H7 (cell line): ENCODE results near the gene GALNT9. TPM values are rescaled to one million over a fixed set of nuclear protein-coding genes. Genes with fewer than 3 reads are reported as not detected.

Experiments
- DNase-seq: peaks from one replicate; pipeline ENCODE4 v3.0.0; 2012
- H3K27me3 ChIP-seq: 2 replicates; pipeline ENCODE4 v1.6.0; 2011; ENCODE audit warnings: mild to moderate bottlenecking, low read length; ENCODE audit not compliant: control insufficient read depth, insufficient read depth
- H3K36me3 ChIP-seq: replicated peaks from 2 replicates; pipeline ENCODE4 v1.5.1; 2011; ENCODE audit warnings: low read length; ENCODE audit not compliant: control insufficient read depth, insufficient read depth
- H3K4me3 ChIP-seq: 2 replicates; pipeline ENCODE4 v1.5.1; 2011; ENCODE audit warnings: low read depth, mild to moderate bottlenecking, control low read depth, low read length, moderate library complexity; ENCODE audit not compliant: insufficient read depth
- total RNA-seq: library from RNA; depleted of rRNA; stranded (reverse); fragments of >200 nt; shearing (Covaris generic); gene quantifications from 2 replicates; pipeline ENCODE4 v1.2.3, GENCODE V29; 2014

GALNT9 gene
- total RNA-seq, 1 experiment from 2014 or later = 0.45 TPM

GRCh38 chr12:132174839-132175490, 154.4 kb downstream of the GALNT9 start:
- Histone ChIP-seq H3K36me3 (no peaks in the 10 kb centered on the region), H3K4me3 (no peak overlapping the region), H3K27me3 (peaks cover 1% of the 10 kb centered on the region; the same call in 1 of the 2 replicates)

GRCh38 chr12:132174015-132174838, 155.2 kb downstream of the GALNT9 start:
- no peak overlapping the region for H3K4me3 ChIP-seq
- no peak for DNase-seq
- peaks cover 1% of the 10 kb centered on the region; the same call in 1 of the 2 replicates for H3K27me3 ChIP-seq
- no peaks in the 10 kb centered on the region for H3K36me3 ChIP-seq

More at GRCh38 chr12:132174839-132175490, 154.4 kb downstream of the GALNT9 start:
- DNase-seq = no peak

- H3K27me3 ChIP-seq = peaks cover 1% of the 10 kb centered on the region; the same call in 1 of the 2 replicates
- DNase-seq = no peak
- no peaks in the 10 kb centered on the region for H3K36me3 ChIP-seq
- no peak overlapping the region for H3K4me3 ChIP-seq
Measured at GRCh38 chr12:132173135-132174014, 156.0 kb downstream of the GALNT9 start.

- DNase-seq = no peak
- Histone ChIP-seq H3K4me3 (no peak overlapping the region), H3K36me3 (no peaks in the 10 kb centered on the region), H3K27me3 (peaks cover 1% of the 10 kb centered on the region; the same call in 1 of the 2 replicates)
Measured at GRCh38 chr12:132172619-132173018, 156.8 kb downstream of the GALNT9 start.

DNA sequence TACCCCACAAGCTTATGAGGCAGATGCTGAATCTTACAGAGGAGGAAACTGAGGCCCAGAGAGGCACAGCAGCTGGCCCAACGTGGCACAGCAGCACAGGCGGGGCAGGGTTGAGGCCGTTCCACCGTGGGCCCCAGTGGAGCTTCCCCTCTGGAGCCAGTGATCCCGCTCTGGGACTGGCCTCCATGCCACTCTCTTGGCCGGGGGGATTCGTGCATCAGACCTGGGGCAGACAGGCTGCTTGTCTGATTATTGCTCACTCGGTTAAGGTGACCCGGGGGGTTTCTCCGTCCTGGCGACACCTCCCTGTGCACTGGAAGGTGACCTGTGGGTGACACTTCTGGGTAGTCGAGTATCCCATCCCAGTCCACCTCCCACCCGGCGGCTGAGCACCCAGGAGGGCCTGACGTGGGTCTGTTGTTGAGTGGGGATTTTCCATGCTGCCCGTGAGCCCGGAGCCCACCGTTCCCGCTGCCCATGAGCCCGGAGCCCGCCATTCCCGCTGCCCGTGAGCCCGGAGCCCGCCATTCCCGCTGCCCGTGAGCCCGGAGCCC, 157.3 kb downstream of the GALNT9 start:
- H3K27me3 ChIP-seq = peaks cover 1% of the 10 kb centered on the region; the same call in 1 of the 2 replicates
- no peak overlapping the region for H3K4me3 ChIP-seq
- DNase-seq = no peak
- H3K36me3 ChIP-seq = no peaks in the 10 kb centered on the region

DNA sequence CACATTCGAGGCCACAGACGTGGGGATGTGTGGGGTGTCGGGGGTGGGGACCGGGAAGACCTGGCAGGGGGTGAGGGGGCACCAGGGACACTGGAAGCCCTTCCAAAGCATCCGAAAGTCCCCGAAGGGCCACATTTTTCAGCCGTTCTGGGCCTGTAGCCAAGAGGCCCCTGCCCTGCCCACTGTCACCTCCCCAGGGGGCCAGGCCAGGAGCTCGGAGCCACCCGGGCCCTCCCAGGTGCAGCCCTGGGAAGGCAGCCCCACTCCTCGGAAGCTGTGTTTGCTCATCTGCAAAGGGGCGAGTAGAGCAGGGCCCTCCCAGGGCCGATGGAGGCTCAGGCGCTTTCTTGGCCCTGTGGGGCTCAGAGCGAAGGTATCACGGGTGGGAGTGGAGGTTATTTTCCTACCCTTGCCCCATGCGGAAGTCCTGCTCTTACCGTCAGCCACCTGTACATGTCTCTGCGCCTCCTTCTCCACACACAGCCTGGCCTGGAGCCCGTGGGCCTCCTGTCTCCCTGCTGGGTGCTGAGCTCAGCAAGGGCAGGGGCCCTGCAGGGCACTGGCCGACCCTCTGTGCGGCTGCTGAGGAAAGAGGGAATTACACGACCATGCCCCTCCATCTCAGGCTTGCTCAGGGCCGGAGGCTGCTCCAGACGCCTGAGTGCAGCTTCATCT, 158.0 kb downstream of the GALNT9 start:
- peaks cover 1% of the 10 kb centered on the region; the same call in 1 of the 2 replicates for H3K27me3 ChIP-seq
- H3K4me3 ChIP-seq = no peak overlapping the region
- H3K36me3 ChIP-seq = no peaks in the 10 kb centered on the region
- no peak for DNase-seq

DNA sequence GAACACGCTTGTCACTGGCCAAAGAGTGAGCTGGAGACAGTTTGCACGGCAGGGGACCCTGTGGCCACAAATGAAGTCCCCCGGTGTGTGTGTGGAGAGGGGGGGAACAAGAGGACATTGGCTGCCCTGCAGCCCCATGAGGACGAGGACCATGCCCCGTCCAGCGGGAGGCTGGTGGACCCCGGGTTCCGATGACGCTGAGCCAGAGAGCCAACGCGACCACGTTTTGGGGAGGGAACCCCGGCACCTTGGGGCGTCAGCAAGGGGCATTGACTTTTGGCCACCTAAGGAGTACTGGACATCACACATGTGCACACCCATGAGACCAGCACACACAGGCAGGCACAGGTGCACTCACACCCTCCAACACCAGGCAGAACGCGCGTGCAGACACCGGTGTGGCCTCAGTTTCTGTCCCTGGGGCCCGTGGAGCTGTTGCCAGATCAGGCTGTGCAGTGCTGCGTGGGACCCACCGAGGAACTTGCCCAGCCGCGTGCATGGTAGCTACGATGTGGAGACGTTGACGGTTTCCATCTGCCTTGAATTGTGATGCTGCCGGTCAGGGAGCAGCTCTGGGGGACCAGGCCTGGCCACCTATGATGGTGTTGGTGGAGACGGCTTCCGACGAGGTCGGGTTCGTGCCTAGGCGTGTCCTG, 158.6 kb downstream of the GALNT9 start:
- no peak for DNase-seq
- peaks cover 1% of the 10 kb centered on the region; the same call in 1 of the 2 replicates for H3K27me3 ChIP-seq
- no peaks in the 10 kb centered on the region for H3K36me3 ChIP-seq
- H3K4me3 ChIP-seq = no peak overlapping the region

- H3K36me3 ChIP-seq = no peaks in the 10 kb centered on the region
- peaks cover 1% of the 10 kb centered on the region; the same call in 1 of the 2 replicates for H3K27me3 ChIP-seq
- no peak for DNase-seq
- H3K4me3 ChIP-seq = no peak overlapping the region
Measured at GRCh38 chr12:132170094-132170636, 159.2 kb downstream of the GALNT9 start.

GRCh38 chr12:132169376-132169775, 160.0 kb downstream of the GALNT9 start:
- DNase-seq = no peak
- Histone ChIP-seq H3K4me3 (no peak overlapping the region), H3K36me3 (no peaks in the 10 kb centered on the region), H3K27me3 (peaks cover 1% of the 10 kb centered on the region; the same call in 1 of the 2 replicates)

DNA sequence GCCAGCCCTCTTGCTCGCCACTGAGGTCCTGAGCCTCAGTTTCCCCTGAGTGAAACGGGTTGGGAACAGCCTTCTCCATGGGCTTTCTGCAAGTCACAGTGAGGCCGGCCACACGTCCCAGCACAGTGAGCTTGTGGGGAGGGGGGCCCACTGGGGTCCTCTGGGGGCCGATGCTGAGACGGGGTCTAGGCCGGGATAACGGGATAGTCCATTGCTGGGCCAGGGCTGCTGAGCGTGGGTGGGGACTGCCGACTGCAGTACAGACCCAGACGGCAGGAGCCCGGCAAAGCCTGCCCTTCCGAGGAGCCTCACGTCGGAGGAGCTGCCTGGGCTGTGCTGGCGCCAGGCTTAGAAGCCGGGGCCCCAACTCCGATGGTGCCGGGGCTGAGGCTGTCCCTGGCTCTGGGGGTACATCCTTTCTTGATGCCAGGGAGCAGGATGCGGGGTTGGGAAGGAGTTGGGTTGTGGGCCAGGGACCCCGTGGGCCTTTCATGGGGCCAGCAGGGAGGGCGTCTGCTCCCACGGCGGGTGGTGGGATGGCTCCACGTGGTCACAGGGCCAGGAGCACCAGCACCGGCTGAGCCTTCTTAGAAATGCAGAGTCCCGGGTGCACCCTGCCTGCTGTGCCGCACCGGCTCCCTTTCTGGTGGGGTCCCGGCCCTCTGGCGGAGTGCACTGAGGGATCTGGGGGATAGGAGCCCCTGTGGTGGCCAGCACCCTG, 160.9 kb downstream of the GALNT9 start:
- no peak overlapping the region for H3K4me3 ChIP-seq
- no peaks in the 10 kb centered on the region for H3K36me3 ChIP-seq
- no peak for DNase-seq
- peaks cover 1% of the 10 kb centered on the region; the same call in 1 of the 2 replicates for H3K27me3 ChIP-seq

DNA sequence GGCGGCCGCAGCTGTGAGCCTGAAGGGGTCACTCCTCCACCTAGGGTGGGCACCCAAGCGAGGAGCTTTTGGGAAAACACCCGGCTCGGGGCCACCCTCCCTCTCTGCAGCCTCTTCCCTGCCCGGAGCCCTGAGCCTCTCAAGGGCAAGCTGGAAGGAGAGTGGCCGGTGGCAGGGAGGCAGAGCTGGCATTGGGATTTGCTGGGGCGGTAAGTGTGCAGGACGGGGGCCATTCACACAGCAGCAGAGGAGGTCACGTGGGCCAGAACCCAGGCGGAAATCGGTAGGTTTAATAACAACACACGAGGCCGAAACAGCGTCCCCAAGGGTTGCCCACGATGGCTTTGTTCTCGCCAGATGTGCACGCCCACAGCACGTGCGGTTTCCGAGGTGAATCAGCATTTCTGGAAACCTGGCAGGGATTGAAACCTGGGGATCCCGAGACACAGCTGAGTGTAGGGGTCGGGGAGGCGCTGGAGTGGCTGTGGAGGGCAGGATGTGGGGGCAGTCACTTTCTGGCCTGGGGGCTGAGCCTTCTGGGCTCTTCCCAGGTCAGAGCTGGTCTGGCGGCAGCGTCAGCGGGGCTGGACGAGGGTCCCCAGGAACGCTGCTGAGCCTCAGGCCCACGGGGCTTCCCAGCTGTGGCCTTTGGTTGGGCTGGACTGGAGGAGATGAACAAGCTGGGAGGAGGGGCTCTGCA, 161.6 kb downstream of the GALNT9 start:
- peaks cover 1% of the 10 kb centered on the region; the same call in 1 of the 2 replicates for H3K27me3 ChIP-seq
- no peak for DNase-seq
- H3K4me3 ChIP-seq = no peak overlapping the region
- H3K36me3 ChIP-seq = no peaks in the 10 kb centered on the region
